WTC11 (cell line): ENCODE results near the gene SCYGR7.

Experiments
- CREM ChIP-seq: sonication (generic); formaldehyde crosslinking; IDR thresholded peaks from 2 replicates; pipeline ENCODE4 v1.8.1; 2022; ENCODE audit warnings: mild to moderate bottlenecking, missing genetic modification reagents, moderate library complexity
- NR2C2 ChIP-seq: sonication (generic); formaldehyde crosslinking; IDR thresholded peaks from 2 replicates; pipeline ENCODE4 v1.8.0; 2022; ENCODE audit warnings: mild to moderate bottlenecking, missing genetic modification reagents
- PRRX2 ChIP-seq: fragments of 250-450 bp; sonication (Bioruptor Pico); IDR thresholded peaks from 2 replicates; pipeline ENCODE4 v1.8.0; 2021; ENCODE audit warnings: mild to moderate bottlenecking
- TEAD1 ChIP-seq: sonication (generic); formaldehyde crosslinking; IDR thresholded peaks from 2 replicates; pipeline ENCODE4 v1.8.0; 2022; ENCODE audit warnings: mild to moderate bottlenecking, missing genetic modification reagents
- ZNF138 ChIP-seq: sonication (generic); formaldehyde crosslinking; conservative IDR thresholded peaks from 2 replicates; pipeline ENCODE4 v1.8.1; 2022; ENCODE audit warnings: mild to moderate bottlenecking, moderate library complexity, missing genetic modification reagents
- ZNF317 ChIP-seq: sonication (generic); formaldehyde crosslinking; IDR thresholded peaks from 2 replicates; pipeline ENCODE4 v1.8.1; 2023; ENCODE audit warnings: low read depth, mild to moderate bottlenecking, moderate library complexity, missing genetic modification reagents, borderline replicate concordance
- TF ChIP-seq, protein P1 (sequence below): fragments of 200-600 bp; IDR thresholded peaks from 2 replicates; pipeline ENCODE4 v1.8.0; 2022; ENCODE audit warnings: antibody characterized with exemption
- TF ChIP-seq, protein P2 (sequence below): sonication (generic); formaldehyde crosslinking; IDR thresholded peaks from 2 replicates; pipeline ENCODE4 v1.8.0; 2022; ENCODE audit warnings: mild to moderate bottlenecking, missing genetic modification reagents
- TF ChIP-seq, protein P3 (sequence below): fragments of 250-450 bp; sonication (Bioruptor Pico); IDR thresholded peaks from 2 replicates; pipeline ENCODE4 v1.9.0; 2021; ENCODE audit warnings: mild to moderate bottlenecking
- TF ChIP-seq, protein P4 (sequence below): sonication (generic); formaldehyde crosslinking; IDR thresholded peaks from 2 replicates; pipeline ENCODE4 v1.8.0; 2022; ENCODE audit warnings: mild to moderate bottlenecking, missing genetic modification reagents
- TF ChIP-seq, protein P5 (sequence below): sonication (generic); formaldehyde crosslinking; IDR thresholded peaks from 2 replicates; pipeline ENCODE4 v1.8.1; 2023; ENCODE audit warnings: mild to moderate bottlenecking, missing genetic modification reagents

DNA sequence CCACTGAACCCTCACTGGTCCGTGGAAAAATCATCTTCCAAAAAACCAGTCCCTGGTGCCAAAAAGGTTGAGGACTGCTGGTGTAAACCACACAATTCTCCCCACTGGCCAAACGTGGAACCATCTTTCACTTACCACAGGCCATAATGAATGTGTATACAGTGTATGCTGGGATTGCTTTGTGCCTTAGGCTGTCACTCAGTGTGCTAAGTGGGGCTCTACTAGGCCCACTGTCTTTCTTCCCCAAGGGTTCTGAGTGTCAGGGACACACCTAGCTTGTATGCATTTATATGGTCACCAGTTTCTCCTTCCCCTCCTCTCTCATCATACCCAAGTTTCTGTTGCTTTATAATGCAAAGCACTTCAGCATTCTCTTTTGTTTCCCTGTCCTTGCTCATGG lies 44.8 kb downstream of the SCYGR7 start:
- TF ChIP-seq TEAD1 (CRISPR knock-in tag): no peak
- no peak for TF ChIP-seq ZNF317
- TF ChIP-seq, protein P1, sequence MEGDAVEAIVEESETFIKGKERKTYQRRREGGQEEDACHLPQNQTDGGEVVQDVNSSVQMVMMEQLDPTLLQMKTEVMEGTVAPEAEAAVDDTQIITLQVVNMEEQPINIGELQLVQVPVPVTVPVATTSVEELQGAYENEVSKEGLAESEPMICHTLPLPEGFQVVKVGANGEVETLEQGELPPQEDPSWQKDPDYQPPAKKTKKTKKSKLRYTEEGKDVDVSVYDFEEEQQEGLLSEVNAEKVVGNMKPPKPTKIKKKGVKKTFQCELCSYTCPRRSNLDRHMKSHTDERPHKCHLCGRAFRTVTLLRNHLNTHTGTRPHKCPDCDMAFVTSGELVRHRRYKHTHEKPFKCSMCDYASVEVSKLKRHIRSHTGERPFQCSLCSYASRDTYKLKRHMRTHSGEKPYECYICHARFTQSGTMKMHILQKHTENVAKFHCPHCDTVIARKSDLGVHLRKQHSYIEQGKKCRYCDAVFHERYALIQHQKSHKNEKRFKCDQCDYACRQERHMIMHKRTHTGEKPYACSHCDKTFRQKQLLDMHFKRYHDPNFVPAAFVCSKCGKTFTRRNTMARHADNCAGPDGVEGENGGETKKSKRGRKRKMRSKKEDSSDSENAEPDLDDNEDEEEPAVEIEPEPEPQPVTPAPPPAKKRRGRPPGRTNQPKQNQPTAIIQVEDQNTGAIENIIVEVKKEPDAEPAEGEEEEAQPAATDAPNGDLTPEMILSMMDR: no peak
- TF ChIP-seq, protein P2, sequence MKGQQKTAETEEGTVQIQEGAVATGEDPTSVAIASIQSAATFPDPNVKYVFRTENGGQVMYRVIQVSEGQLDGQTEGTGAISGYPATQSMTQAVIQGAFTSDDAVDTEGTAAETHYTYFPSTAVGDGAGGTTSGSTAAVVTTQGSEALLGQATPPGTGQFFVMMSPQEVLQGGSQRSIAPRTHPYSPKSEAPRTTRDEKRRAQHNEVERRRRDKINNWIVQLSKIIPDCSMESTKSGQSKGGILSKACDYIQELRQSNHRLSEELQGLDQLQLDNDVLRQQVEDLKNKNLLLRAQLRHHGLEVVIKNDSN (CRISPR knock-in tag): no peak
- TF ChIP-seq CREM (CRISPR knock-in tag): no peak
- TF ChIP-seq PRRX2 (CRISPR knock-in tag): no peak
- no peak for TF ChIP-seq ZNF138 (CRISPR knock-in tag)
- TF ChIP-seq, protein P3, sequence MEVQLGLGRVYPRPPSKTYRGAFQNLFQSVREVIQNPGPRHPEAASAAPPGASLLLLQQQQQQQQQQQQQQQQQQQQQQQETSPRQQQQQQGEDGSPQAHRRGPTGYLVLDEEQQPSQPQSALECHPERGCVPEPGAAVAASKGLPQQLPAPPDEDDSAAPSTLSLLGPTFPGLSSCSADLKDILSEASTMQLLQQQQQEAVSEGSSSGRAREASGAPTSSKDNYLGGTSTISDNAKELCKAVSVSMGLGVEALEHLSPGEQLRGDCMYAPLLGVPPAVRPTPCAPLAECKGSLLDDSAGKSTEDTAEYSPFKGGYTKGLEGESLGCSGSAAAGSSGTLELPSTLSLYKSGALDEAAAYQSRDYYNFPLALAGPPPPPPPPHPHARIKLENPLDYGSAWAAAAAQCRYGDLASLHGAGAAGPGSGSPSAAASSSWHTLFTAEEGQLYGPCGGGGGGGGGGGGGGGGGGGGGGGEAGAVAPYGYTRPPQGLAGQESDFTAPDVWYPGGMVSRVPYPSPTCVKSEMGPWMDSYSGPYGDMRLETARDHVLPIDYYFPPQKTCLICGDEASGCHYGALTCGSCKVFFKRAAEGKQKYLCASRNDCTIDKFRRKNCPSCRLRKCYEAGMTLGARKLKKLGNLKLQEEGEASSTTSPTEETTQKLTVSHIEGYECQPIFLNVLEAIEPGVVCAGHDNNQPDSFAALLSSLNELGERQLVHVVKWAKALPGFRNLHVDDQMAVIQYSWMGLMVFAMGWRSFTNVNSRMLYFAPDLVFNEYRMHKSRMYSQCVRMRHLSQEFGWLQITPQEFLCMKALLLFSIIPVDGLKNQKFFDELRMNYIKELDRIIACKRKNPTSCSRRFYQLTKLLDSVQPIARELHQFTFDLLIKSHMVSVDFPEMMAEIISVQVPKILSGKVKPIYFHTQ (CRISPR knock-in tag): no peak
- TF ChIP-seq, protein P4, sequence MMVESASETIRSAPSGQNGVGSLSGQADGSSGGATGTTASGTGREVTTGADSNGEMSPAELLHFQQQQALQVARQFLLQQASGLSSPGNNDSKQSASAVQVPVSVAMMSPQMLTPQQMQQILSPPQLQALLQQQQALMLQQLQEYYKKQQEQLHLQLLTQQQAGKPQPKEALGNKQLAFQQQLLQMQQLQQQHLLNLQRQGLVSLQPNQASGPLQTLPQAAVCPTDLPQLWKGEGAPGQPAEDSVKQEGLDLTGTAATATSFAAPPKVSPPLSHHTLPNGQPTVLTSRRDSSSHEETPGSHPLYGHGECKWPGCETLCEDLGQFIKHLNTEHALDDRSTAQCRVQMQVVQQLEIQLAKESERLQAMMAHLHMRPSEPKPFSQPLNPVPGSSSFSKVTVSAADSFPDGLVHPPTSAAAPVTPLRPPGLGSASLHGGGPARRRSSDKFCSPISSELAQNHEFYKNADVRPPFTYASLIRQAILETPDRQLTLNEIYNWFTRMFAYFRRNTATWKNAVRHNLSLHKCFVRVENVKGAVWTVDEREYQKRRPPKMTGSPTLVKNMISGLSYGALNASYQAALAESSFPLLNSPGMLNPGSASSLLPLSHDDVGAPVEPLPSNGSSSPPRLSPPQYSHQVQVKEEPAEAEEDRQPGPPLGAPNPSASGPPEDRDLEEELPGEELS (CRISPR knock-in tag): no peak
- TF ChIP-seq NR2C2 (CRISPR knock-in tag): no peak
- TF ChIP-seq, protein P5, sequence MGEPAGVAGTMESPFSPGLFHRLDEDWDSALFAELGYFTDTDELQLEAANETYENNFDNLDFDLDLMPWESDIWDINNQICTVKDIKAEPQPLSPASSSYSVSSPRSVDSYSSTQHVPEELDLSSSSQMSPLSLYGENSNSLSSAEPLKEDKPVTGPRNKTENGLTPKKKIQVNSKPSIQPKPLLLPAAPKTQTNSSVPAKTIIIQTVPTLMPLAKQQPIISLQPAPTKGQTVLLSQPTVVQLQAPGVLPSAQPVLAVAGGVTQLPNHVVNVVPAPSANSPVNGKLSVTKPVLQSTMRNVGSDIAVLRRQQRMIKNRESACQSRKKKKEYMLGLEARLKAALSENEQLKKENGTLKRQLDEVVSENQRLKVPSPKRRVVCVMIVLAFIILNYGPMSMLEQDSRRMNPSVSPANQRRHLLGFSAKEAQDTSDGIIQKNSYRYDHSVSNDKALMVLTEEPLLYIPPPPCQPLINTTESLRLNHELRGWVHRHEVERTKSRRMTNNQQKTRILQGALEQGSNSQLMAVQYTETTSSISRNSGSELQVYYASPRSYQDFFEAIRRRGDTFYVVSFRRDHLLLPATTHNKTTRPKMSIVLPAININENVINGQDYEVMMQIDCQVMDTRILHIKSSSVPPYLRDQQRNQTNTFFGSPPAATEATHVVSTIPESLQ (CRISPR knock-in tag): no peak
